Fibroblast of villous mesenchyme (primary cell): ENCODE measurements around the gene SUPV3L1. TPM values are rescaled to one million over a fixed set of nuclear protein-coding genes. Genes with fewer than 3 reads are reported as not detected.

ENCODE experiments used
- DNase-seq: peaks from one replicate; pipeline ENCODE4 v3.0.0-alpha.2; 2010; ENCODE audit warnings: low read depth
- H3K4me3 ChIP-seq: 2 replicates; pipeline ENCODE4 v1.5.1; 2011; ENCODE audit warnings: low read depth, mild to moderate bottlenecking, low read length
- total RNA-seq: library from RNA; depleted of rRNA; stranded (reverse); fragments of >200 nt; gene quantifications from 2 replicates; pipeline ENCODE4 v1.2.3, GENCODE V29; 2012
- TF ChIP-seq, protein P1 (sequence below): IDR thresholded peaks from 2 replicates; pipeline ENCODE4 v1.5.1; 2012; ENCODE audit warnings: low read depth, mild to moderate bottlenecking, low read length; ENCODE audit not compliant: insufficient read depth

The SUPV3L1 gene
- total RNA-seq, 1 donor: 28.5 TPM

DNA sequence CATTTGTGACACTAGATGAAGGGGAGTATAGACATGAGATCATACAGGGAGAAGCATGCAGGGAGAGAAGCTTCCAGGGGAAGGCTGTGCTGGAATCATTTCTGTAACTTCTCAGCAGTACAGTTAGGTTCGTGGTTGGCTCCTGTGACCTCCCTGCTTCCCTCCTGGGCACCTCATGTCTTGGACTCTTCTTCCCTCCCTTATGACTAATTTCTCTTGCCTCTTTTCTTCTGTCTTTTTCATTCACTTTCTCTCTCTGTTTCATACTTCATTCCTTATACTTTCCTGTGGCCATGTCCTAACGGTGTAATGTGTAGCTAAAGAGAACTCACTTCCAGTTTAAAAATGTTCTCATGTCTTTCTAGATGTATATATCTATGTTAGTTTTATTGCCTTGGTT lies 21.0 kb downstream of the SUPV3L1 start:
- H3K4me3 ChIP-seq: no peak overlapping the region
- TF ChIP-seq, protein P1, sequence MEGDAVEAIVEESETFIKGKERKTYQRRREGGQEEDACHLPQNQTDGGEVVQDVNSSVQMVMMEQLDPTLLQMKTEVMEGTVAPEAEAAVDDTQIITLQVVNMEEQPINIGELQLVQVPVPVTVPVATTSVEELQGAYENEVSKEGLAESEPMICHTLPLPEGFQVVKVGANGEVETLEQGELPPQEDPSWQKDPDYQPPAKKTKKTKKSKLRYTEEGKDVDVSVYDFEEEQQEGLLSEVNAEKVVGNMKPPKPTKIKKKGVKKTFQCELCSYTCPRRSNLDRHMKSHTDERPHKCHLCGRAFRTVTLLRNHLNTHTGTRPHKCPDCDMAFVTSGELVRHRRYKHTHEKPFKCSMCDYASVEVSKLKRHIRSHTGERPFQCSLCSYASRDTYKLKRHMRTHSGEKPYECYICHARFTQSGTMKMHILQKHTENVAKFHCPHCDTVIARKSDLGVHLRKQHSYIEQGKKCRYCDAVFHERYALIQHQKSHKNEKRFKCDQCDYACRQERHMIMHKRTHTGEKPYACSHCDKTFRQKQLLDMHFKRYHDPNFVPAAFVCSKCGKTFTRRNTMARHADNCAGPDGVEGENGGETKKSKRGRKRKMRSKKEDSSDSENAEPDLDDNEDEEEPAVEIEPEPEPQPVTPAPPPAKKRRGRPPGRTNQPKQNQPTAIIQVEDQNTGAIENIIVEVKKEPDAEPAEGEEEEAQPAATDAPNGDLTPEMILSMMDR: no peak
- DNase-seq: peak; percentile 19

DNA sequence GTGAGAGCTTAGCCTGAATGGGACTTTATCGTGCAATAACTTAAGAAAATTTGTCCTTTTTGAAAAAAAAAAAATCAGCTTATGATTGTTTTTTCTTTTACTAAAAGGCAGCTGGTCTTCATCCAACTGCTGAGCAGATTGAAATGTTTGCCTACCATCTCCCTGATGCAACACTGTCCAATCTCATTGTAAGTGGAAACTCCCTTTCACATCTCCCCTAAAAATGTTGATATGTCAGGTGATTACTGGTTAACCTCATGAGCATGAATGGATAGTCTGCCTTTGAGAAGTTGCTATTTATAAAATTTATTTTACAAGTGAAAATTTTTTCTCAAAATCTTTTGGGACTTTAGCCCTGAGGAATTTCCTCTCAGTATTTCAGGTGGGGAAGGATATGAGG lies 22.3 kb downstream of the SUPV3L1 start:
- H3K4me3 ChIP-seq: no peak overlapping the region
- TF ChIP-seq, protein P1: no peak
- DNase-seq: peak; percentile 60

DNA sequence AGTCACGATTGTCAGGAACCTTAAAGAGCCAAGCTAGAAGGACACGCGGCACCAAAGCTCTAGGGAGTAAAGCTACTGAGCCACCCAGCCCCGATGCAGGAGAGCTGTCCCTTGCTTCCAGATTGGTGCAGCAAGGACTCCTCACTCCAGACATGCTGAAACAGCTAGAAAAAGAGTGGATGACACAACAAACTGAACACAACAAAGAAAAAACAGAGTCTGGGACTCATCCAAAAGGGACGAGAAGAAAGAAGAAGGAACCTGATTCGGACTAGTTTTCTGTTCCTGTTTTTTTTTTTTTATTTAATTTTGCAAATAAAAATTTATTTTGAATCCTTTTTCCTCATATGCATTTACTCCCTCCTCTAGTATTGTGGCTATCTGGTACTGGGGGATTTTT lies 28.7 kb downstream of the SUPV3L1 start:
- TF ChIP-seq, protein P1: no peak
- DNase-seq: no peak
- H3K4me3 ChIP-seq: no peak overlapping the region

DNA sequence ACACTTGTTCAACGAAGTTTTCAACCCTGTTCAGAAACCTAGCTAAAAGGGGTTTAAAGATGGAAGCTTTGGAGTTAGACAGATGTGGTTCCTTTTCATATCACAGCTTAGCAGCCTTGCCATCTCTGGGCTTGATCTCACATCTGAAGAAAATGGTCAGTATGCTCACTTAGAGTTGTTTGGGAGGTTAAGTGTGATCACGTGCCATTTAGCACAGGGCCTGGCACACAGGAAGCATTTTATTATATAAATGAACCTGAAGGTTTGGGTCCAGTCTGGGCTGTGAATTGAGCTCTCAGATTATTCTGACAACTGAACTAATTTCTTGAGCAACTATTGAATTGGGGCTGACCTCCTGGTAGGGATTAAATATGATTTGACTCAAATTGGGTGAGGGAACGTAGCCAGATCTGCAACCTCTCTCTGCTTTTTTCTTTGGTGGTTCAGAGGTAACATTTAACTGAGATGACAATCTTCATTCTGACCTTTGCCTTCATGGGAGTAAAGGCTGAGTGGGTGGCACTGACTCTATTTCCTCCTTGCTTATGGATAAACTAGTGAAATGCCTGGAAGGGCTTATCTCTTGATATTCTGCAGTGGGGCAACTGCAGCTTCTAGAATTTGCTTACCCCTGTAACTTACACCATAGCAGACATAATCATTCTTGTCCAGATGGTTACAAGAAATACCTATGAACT lies 29.9 kb downstream of the SUPV3L1 start:
- no peak for DNase-seq
- no peak overlapping the region for H3K4me3 ChIP-seq
- TF ChIP-seq, protein P1: no peak

DNA sequence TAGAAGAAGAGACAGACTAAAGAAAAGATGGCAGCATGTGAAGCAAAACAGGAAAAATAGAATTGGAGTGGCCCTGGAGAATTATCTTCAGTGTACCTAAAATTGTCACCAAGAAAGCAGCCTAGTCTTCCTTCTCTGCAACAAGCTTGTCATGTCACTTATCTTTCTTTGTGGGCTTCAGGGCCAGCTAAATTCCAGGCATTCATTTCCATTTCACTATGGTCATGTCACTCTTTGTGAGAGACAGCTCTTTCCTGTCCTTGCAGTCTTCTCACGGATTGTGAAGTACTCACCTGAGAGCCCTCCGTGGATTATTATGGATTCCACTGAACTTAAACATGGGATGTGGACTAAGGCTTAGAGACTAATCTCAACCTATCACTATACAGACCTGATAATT lies 31.1 kb downstream of the SUPV3L1 start:
- TF ChIP-seq, protein P1: no peak
- no peak overlapping the region for H3K4me3 ChIP-seq
- no peak for DNase-seq

DNA sequence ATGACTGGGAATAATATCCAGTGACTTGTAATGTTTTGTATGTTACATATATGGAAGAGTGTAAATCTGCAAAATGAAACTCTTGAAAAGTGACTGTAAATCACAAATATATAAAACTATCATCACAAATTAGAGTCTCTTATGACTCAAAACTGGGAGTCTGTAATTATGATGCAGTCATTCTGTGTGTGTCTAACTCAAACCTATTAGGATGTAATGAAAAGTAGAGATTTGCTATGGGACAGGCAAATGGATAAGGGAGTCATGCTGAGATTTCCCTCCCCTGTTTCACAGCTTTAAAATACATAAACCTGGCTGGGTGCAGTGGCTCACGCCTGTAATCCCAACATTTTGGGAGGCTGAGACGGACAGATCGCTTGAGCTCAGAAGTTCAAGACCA lies 31.5 kb downstream of the SUPV3L1 start:
- no peak overlapping the region for H3K4me3 ChIP-seq
- TF ChIP-seq, protein P1: no peak
- DNase-seq: no peak
